ENCODE measurements around the gene HGF.

HGF gene

GRCh38 chr7:81687062-81687461 lies 82.8 kb downstream of the HGF start:
- no peak for FAIRE-seq
- no peak for DNase-seq (ENCODE audit: insufficient read length, low spot score)

GRCh38 chr7:81685270-81685868 lies 84.5 kb downstream of the HGF start:
- no peak for FAIRE-seq
- no peak for DNase-seq (ENCODE audit: insufficient read length, low spot score)

GRCh38 chr7:81684514-81685269 lies 85.2 kb downstream of the HGF start:
- DNase-seq (ENCODE audit: insufficient read length, low spot score): no peak
- no peak for FAIRE-seq

GRCh38 chr7:81684033-81684432 lies 85.8 kb downstream of the HGF start:
- DNase-seq (ENCODE audit: insufficient read length, low spot score) (no peak), FAIRE-seq (no peak)

GRCh38 chr7:81682873-81683272 lies 87.0 kb downstream of the HGF start:
- DNase-seq (ENCODE audit: insufficient read length, low spot score): no peak
- FAIRE-seq: no peak

GRCh38 chr7:81680120-81680519 lies 89.7 kb downstream of the HGF start:
- no peak for DNase-seq (ENCODE audit: insufficient read length, low spot score)
- no peak for FAIRE-seq

GRCh38 chr7:81676813-81677212 lies 93.0 kb downstream of the HGF start:
- DNase-seq (ENCODE audit: insufficient read length, low spot score) (no peak), FAIRE-seq (no peak)

GRCh38 chr7:81676105-81676811 lies 93.6 kb downstream of the HGF start:
- DNase-seq (ENCODE audit: insufficient read length, low spot score): no peak
- no peak for FAIRE-seq

GRCh38 chr7:81674431-81674830 lies 95.4 kb downstream of the HGF start:
- no peak for DNase-seq (ENCODE audit: insufficient read length, low spot score)
- FAIRE-seq: no peak

GRCh38 chr7:81672872-81673271 lies 97.0 kb downstream of the HGF start:
- DNase-seq (ENCODE audit: insufficient read length, low spot score) (no peak), FAIRE-seq (no peak)

GRCh38 chr7:81669476-81670105 lies 100.3 kb downstream of the HGF start:
- FAIRE-seq (no peak), DNase-seq (ENCODE audit: insufficient read length, low spot score) (no peak)

- no peak for DNase-seq (ENCODE audit: insufficient read length, low spot score)
- no peak for FAIRE-seq
Observed at GRCh38 chr7:81666209-81666608, 103.6 kb downstream of the HGF start.

GRCh38 chr7:81665236-81665635 lies 104.6 kb downstream of the HGF start:
- no peak for DNase-seq (ENCODE audit: insufficient read length, low spot score)
- FAIRE-seq: no peak

GRCh38 chr7:81664304-81664703 lies 105.5 kb downstream of the HGF start:
- FAIRE-seq (no peak), DNase-seq (ENCODE audit: insufficient read length, low spot score) (no peak)

- DNase-seq (ENCODE audit: insufficient read length, low spot score): no peak
- FAIRE-seq: no peak
Observed at GRCh38 chr7:81662531-81662930, 107.3 kb downstream of the HGF start.

- DNase-seq (ENCODE audit: insufficient read length, low spot score) (no peak), FAIRE-seq (no peak)
Observed at GRCh38 chr7:81659697-81660395, 110.0 kb downstream of the HGF start.

- DNase-seq (ENCODE audit: insufficient read length, low spot score) (no peak), FAIRE-seq (no peak)
Observed at GRCh38 chr7:81657551-81657950, 112.3 kb downstream of the HGF start.

- no peak for FAIRE-seq
- no peak for DNase-seq (ENCODE audit: insufficient read length, low spot score)
Observed at GRCh38 chr7:81655271-81655670, 114.6 kb downstream of the HGF start.

- no peak for FAIRE-seq
- no peak for DNase-seq (ENCODE audit: insufficient read length, low spot score)
Observed at GRCh38 chr7:81652225-81652624, 117.6 kb downstream of the HGF start.

All from GM19239 (cell line).